Testis (tissue), 3 donors: ENCODE measurements around the gene STX17. TPM values are rescaled to one million over a fixed set of nuclear protein-coding genes. Genes with fewer than 3 reads are reported as not detected.

Source experiments
- DNase-seq: peaks from one replicate; pipeline ENCODE4 v3.0.0-alpha.2; 2019
- H3K27ac ChIP-seq, 2 donors: fragments of 200-600 bp; sonication (generic); one replicate each; pipeline ENCODE4 v1.5.1; 2019
- H3K27me3 ChIP-seq: fragments of 200-600 bp; sonication (generic); one replicate; pipeline ENCODE4 v1.5.1; 2019
- H3K36me3 ChIP-seq: fragments of 200-600 bp; sonication (generic); one replicate; pipeline ENCODE4 v1.5.1; 2017; ENCODE audit warnings: low read depth; ENCODE audit errors: missing control alignments
- H3K4me1 ChIP-seq: fragments of 200-600 bp; sonication (generic); one replicate; pipeline ENCODE4 v1.5.1; 2019
- H3K4me3 ChIP-seq, 2 donors: fragments of 200-600 bp; sonication (generic); one replicate each; pipeline ENCODE4 v1.5.1; 2017 to 2019
- H3K9me3 ChIP-seq: fragments of 200-600 bp; sonication (generic); one replicate; pipeline ENCODE4 v1.5.1; 2017
- CTCF ChIP-seq, 3 experiments: fragments of 450-650 bp in 2 of 3; fragments of 200-600 bp in 1 of 3; sonication (generic) in 1 of 3; IDR thresholded peaks; one replicate each; pipeline ENCODE4 v1.5.1; 2016 to 2019; ENCODE audit warnings: antibody characterized with exemption in 3 of 3, mild to moderate bottlenecking in 2 of 3, moderate library complexity in 1 of 3
- POLR2A ChIP-seq: fragments of 450-650 bp; IDR thresholded peaks from one replicate; pipeline ENCODE4 v1.6.1; 2017; ENCODE audit warnings: antibody characterized with exemption, mild to moderate bottlenecking, moderate library complexity
- WGBS, 2 donors: methylation state at CpG; one replicate each; pipeline ENCODE4 v1.1.5; 2018; 5-methylcytosine and 5-hydroxymethylcytosine counted together
- intact Hi-C: fragments of 100-400 bp; cut with DNase I; formaldehyde crosslinking; loops from one replicate; pipeline ENCODE4 v1.15.1; 2023; ENCODE audit warnings: low total_unique reads
- polyA plus RNA-seq: library from polyadenylated mRNA; stranded (reverse); fragments of 350-450 nt; fragmentation: Illumina TruSeq; extraction: RNeasy Lipid Tissue Mini Kit (QIAGEN cat#74804); gene quantifications from one replicate; pipeline ENCODE4 v1.2.3, GENCODE V29; 2014; ENCODE audit warnings: low read depth, low replicate concordance; ENCODE audit not compliant: insufficient read depth
- total RNA-seq, 2 donors: library from RNA; depleted of rRNA; stranded (reverse); fragments of >200 nt; gene quantifications; one replicate each; pipeline ENCODE4 v1.2.3, GENCODE V29; 2016

Gene STX17
- total and polyA plus RNA-seq, 3 donors from 2014 or later, result 24.2 to 60.6 (median 38.8) TPM

- 82 to 83% methylated on average over 1 of the region's 1 CpG for WGBS, 2 donors
- DNase-seq, result no peak
- H3K4me1 ChIP-seq, result no peaks in the 10 kb centered on the region
- H3K27ac ChIP-seq, result no peak overlapping the region
- TF ChIP-seq CTCF (IDR thresholded peaks at IDR 0.05) (no peak), POLR2A (no peak)
- no peak overlapping the region for H3K4me3 ChIP-seq
- no peaks in the 10 kb centered on the region for H3K9me3 ChIP-seq
- intact Hi-C loops, result no loop called here
- no peaks in the 10 kb centered on the region for H3K27me3 ChIP-seq
- no peaks in the 10 kb centered on the region for H3K36me3 ChIP-seq
Observed at GRCh38 chr9:99916650-99917049, 10.2 kb downstream of the STX17 start.

DNA sequence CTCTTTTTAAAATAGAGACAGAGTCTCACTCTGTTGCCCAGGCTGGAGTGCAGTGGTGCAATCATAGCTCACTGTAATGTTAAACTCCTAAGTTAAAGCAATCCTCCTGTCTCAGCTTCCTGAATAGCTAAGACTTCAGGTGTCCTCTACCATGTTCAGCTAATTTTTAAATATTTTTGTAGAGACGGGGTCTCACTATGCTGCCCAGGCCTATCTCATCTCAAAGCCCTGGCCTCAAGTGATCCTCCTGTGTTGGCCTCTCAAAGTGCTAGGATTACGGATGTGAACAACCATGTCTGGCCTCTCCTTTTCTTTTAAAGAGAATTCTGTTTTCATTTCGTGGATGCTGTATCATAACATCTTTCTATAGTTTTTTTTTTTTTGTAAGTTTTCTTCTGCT lies 11.7 kb downstream of the STX17 start:
- Histone ChIP-seq H3K27me3 (no peaks in the 10 kb centered on the region), H3K36me3 (no peaks in the 10 kb centered on the region), H3K9me3 (no peaks in the 10 kb centered on the region), H3K4me3 (no peak overlapping the region), H3K27ac (no peak overlapping the region), H3K4me1 (no peaks in the 10 kb centered on the region)
- intact Hi-C loops, result no loop called here
- DNase-seq, result no peak
- 89 to 95% methylated on average over 3 of the region's 3 CpGs for WGBS, 2 donors
- TF ChIP-seq CTCF (IDR thresholded peaks at IDR 0.05) (no peak), POLR2A (no peak)

- Histone ChIP-seq H3K4me1 (no peaks in the 10 kb centered on the region), H3K27ac (no peak overlapping the region), H3K27me3 (no peaks in the 10 kb centered on the region), H3K36me3 (no peaks in the 10 kb centered on the region), H3K4me3 (no peak overlapping the region), H3K9me3 (no peaks in the 10 kb centered on the region)
- intact Hi-C loops, result no loop called here
- TF ChIP-seq POLR2A (no peak), CTCF (IDR thresholded peaks at IDR 0.05) (no peak)
- WGBS, 2 donors, result 61 to 80% methylated on average over 2 of the region's 2 CpGs
- no peak for DNase-seq
Observed at GRCh38 chr9:99919930-99920329, 13.5 kb downstream of the STX17 start.

GRCh38 chr9:99921875-99922710 lies 15.6 kb downstream of the STX17 start:
- no peak for DNase-seq
- no peak overlapping the region for H3K4me3 ChIP-seq
- no peaks in the 10 kb centered on the region for H3K4me1 ChIP-seq
- H3K9me3 ChIP-seq, result no peaks in the 10 kb centered on the region
- no peak overlapping the region for H3K27ac ChIP-seq
- intact Hi-C loops, result no loop called here
- TF ChIP-seq CTCF (IDR thresholded peaks at IDR 0.05) (no peak), POLR2A (no peak)
- H3K36me3 ChIP-seq, result no peaks in the 10 kb centered on the region
- WGBS, 2 donors, result 91 to 95% methylated on average over 4 of the region's 4 CpGs
- H3K27me3 ChIP-seq, result no peaks in the 10 kb centered on the region

DNA sequence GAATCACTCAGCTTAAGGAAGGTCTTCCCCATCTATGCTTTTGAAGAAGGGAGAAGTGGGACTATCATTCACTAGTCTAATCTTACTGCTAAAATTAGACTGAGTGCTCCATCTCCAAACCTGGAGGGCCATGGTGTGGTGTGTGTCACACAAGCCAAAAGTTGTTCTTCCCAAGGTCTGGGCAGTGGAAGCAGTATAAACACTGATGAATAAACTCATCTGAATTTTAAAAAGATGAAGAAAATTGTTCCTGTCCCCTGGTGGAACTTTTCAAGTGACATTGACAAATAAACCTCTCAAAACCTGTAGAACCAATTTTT lies 16.2 kb downstream of the STX17 start:
- intact Hi-C loops, result no loop called here
- no peaks in the 10 kb centered on the region for H3K36me3 ChIP-seq

More for the DNA sequence above, 16.2 kb downstream of the STX17 start:
- H3K4me3 ChIP-seq, result no peak overlapping the region
- no peak overlapping the region for H3K27ac ChIP-seq
- no peaks in the 10 kb centered on the region for H3K4me1 ChIP-seq
- H3K9me3 ChIP-seq, result no peaks in the 10 kb centered on the region
- no peak for DNase-seq
- TF ChIP-seq POLR2A (no peak), CTCF (IDR thresholded peaks at IDR 0.05) (no peak)
- no peaks in the 10 kb centered on the region for H3K27me3 ChIP-seq
